HEK293T (cell line): ENCODE results near the gene PEMT.

Experiments used
- CTCF ChIA-PET: fragments of 350-600 bp; formaldehyde crosslinking; extraction: SDS; loops from one replicate; lab custom pipeline; 2021; ENCODE audit warnings: antibody characterized with exemption, inconsistent platforms; lab: Yijun Ruan, JAX
- POLR2A ChIA-PET: fragments of 350-600 bp; formaldehyde crosslinking; extraction: SDS; loops from one replicate; lab custom pipeline; 2020; ENCODE audit warnings: antibody characterized with exemption, inconsistent platforms; lab: Yijun Ruan, JAX
- DNase-seq: peaks from one replicate; pipeline ENCODE4 v3.0.0; 2012; ENCODE audit warnings: mixed read lengths; ENCODE audit errors: extremely low spot score
- ARNT ChIP-seq: fragments of 450-650 bp; IDR thresholded peaks from 2 replicates; pipeline ENCODE4 v1.6.1; 2017; ENCODE audit warnings: mild to moderate bottlenecking
- BHLHE40 ChIP-seq: fragments of 450-650 bp; IDR thresholded peaks from 2 replicates; pipeline ENCODE4 v1.6.1; 2016; ENCODE audit warnings: mild to moderate bottlenecking, moderate library complexity, borderline replicate concordance
- ELF4 ChIP-seq: fragments of 450-650 bp; IDR thresholded peaks from 2 replicates; pipeline ENCODE4 v1.6.1; 2017; ENCODE audit warnings: antibody characterized with exemption
- FOXA1 ChIP-seq: fragments of 450-650 bp; IDR thresholded peaks from 2 replicates; pipeline ENCODE4 v1.6.1; 2016; ENCODE audit warnings: mild to moderate bottlenecking
- FOXK2 ChIP-seq: fragments of 450-650 bp; IDR thresholded peaks from 2 replicates; pipeline ENCODE4 v1.6.1; 2016; ENCODE audit warnings: mild to moderate bottlenecking
- FOXM1 ChIP-seq: fragments of 450-650 bp; IDR thresholded peaks from 2 replicates; pipeline ENCODE4 v1.6.1; 2017; ENCODE audit warnings: mild to moderate bottlenecking, borderline replicate concordance
- HDGF ChIP-seq: fragments of 450-650 bp; IDR thresholded peaks from 2 replicates; pipeline ENCODE4 v1.6.1; 2017; ENCODE audit warnings: antibody characterized with exemption, borderline replicate concordance
- L3MBTL2 ChIP-seq: fragments of 450-650 bp; conservative IDR thresholded peaks from 2 replicates; pipeline ENCODE4 v1.6.1; 2016; ENCODE audit warnings: mild to moderate bottlenecking
- LEF1 ChIP-seq: fragments of 450-650 bp; IDR thresholded peaks from 2 replicates; pipeline ENCODE4 v1.6.1; 2017; ENCODE audit warnings: mild to moderate bottlenecking, borderline replicate concordance
- NFRKB ChIP-seq: fragments of 450-650 bp; IDR thresholded peaks from 2 replicates; pipeline ENCODE4 v1.6.1; 2016; ENCODE audit warnings: mild to moderate bottlenecking, moderate library complexity
- PKNOX1 ChIP-seq: fragments of 450-650 bp; IDR thresholded peaks from 2 replicates; pipeline ENCODE4 v1.6.1; 2016
- SP1 ChIP-seq: fragments of 450-650 bp; IDR thresholded peaks from 2 replicates; pipeline ENCODE4 v1.6.1; 2017
- SUZ12 ChIP-seq: fragments of 450-650 bp; IDR thresholded peaks from 2 replicates; pipeline ENCODE4 v1.6.1; 2016; ENCODE audit warnings: mild to moderate bottlenecking
- TARDBP ChIP-seq: fragments of 450-650 bp; IDR thresholded peaks from 2 replicates; pipeline ENCODE4 v1.6.1; 2016
- ZNF384 ChIP-seq: fragments of 450-650 bp; IDR thresholded peaks from 2 replicates; pipeline ENCODE4 v1.6.1; 2016

Gene PEMT

GRCh38 chr17:17590141-17590751, 1.3 kb downstream of the PEMT start:
- DNase-seq, result no peak
- CTCF ChIA-PET, result interaction anchor here (0.6 to 3.6 kb wide), 6 partner anchors 18 to 236 kb away, joined by 3 to 16 read pairs (median 5); no protein-coding TSS in a partner anchor
- TF ChIP-seq PKNOX1 (peak; percentile 61; the same call in 1 of the 2 replicates), HDGF (no peak), NFRKB (no peak), BHLHE40 (no peak)
- POLR2A ChIA-PET, result interaction anchor here (0.7 to 3.6 kb wide), 10 partner anchors 9 to 211 kb away, joined by 3 to 35 read pairs (median 4); partner anchors contain the start of gene RASD1

GRCh38 chr17:17587614-17588337, 3.7 kb downstream of the PEMT start:
- TF ChIP-seq FOXM1, result no peak
- CTCF ChIA-PET, result no interaction called here
- no peak for DNase-seq
- POLR2A ChIA-PET, result no interaction called here

- TF ChIP-seq LEF1 (no peak), TARDBP (no peak), BHLHE40 (no peak), SP1 (no peak), HDGF (no peak), ELF4 (no peak), FOXK2 (no peak), PKNOX1 (no peak), NFRKB (no peak), ZNF384 (no peak), SUZ12 (no peak), ARNT (no peak)
- ChIA-PET POLR2A (interaction anchor here (5.5 kb wide), 1 partner anchor 8 kb away, joined by 35 read pairs; the partner anchor contains the start of gene PEMT), CTCF (interaction anchor here (0.7 kb wide), 1 partner anchor 595 kb away, joined by 3 read pairs; no protein-coding TSS in a partner anchor)
- DNase-seq, result no peak
These were observed 9.1 kb downstream of the PEMT start for GRCh38 chr17:17582372-17582771.

- TF ChIP-seq BHLHE40, result no peak
- TF ChIP-seq HDGF, result no peak
- no peak for TF ChIP-seq PKNOX1
- TF ChIP-seq SP1, result no peak
- no peak for TF ChIP-seq L3MBTL2
- TF ChIP-seq ARNT, result no peak
- no peak for TF ChIP-seq FOXM1
- TF ChIP-seq LEF1, result no peak
- no peak for TF ChIP-seq ZNF384
- no peak for TF ChIP-seq SUZ12
- no peak for TF ChIP-seq ELF4
- no peak for DNase-seq
- CTCF ChIA-PET, result interaction anchor here (0.6 to 1.2 kb wide), 2 partner anchors 13 to 360 kb away, joined by 3 to 4 read pairs; no protein-coding TSS in a partner anchor
- POLR2A ChIA-PET, result interaction anchor here (5.5 kb wide), 1 partner anchor 9 kb away, joined by 35 read pairs; the partner anchor contains the start of gene PEMT
These were observed 10.0 kb downstream of the PEMT start for GRCh38 chr17:17581509-17581908.

- CTCF ChIA-PET, result interaction anchor here (0.6 to 1.2 kb wide), 3 partner anchors 12 to 486 kb away, joined by 3 to 4 read pairs (median 4); no protein-coding TSS in a partner anchor
These were observed 10.6 kb downstream of the PEMT start for GRCh38 chr17:17580662-17581470.

More at GRCh38 chr17:17580662-17581470, 10.6 kb downstream of the PEMT start:
- no peak for DNase-seq
- POLR2A ChIA-PET, result interaction anchor here (5.5 kb wide), 1 partner anchor 10 kb away, joined by 35 read pairs; the partner anchor contains the start of gene PEMT
- TF ChIP-seq FOXA1 (no peak), FOXM1 (no peak), FOXK2 (no peak), ARNT (no peak), SP1 (no peak), PKNOX1 (no peak), HDGF (no peak)
